Thyroid gland (tissue), 4 donors: Measurements from ENCODE around the gene SLC25A28.

Experiments used
- POLR2A ChIP-seq, 2 donors: fragments of 450-650 bp; IDR thresholded peaks; one replicate each; pipeline ENCODE4 v1.6.1; 2017; ENCODE audit warnings: antibody characterized with exemption in 2 of 2, mild to moderate bottlenecking in 2 of 2, moderate library complexity in 1 of 2
- TF ChIP-seq, protein P1 (sequence below), 6 experiments: fragments of 200-600 bp in 3 of 6; fragments of 450-650 bp in 3 of 6; sonication (generic) in 3 of 6; IDR thresholded peaks; one replicate each; pipeline ENCODE4 v1.5.1; 2016 to 2019; ENCODE audit warnings: antibody characterized with exemption in 6 of 6, mild to moderate bottlenecking in 2 of 6, inconsistent platforms in 1 of 6, moderate library complexity in 1 of 6

DNA sequence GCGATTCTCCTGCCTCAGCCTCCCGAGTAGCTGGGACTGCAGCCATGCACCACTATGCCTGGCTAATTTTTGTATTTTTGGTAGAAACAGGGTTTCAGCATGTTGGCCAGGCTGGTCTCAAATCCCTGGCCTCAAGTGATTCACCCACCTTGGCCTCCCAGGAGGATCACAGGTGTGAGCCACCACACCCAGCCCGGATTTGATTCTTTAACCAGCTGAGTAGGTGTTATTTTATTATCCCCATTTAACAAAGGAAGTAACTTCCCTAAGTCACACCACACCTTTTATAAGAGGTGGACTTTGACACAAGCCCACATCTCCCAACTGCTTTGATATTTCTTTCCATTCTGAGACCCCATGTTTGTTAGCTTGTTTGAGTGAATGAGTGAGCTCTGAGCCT is 25.0 kb downstream of the SLC25A28 start:
- TF ChIP-seq, protein P1, sequence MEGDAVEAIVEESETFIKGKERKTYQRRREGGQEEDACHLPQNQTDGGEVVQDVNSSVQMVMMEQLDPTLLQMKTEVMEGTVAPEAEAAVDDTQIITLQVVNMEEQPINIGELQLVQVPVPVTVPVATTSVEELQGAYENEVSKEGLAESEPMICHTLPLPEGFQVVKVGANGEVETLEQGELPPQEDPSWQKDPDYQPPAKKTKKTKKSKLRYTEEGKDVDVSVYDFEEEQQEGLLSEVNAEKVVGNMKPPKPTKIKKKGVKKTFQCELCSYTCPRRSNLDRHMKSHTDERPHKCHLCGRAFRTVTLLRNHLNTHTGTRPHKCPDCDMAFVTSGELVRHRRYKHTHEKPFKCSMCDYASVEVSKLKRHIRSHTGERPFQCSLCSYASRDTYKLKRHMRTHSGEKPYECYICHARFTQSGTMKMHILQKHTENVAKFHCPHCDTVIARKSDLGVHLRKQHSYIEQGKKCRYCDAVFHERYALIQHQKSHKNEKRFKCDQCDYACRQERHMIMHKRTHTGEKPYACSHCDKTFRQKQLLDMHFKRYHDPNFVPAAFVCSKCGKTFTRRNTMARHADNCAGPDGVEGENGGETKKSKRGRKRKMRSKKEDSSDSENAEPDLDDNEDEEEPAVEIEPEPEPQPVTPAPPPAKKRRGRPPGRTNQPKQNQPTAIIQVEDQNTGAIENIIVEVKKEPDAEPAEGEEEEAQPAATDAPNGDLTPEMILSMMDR (IDR thresholded peaks at IDR 0.05): no peak
- TF ChIP-seq POLR2A (IDR thresholded peaks at IDR 0.05): no peak
